Astrocyte of the spinal cord (primary cell): Measurements from ENCODE around the gene DDX41.
A peak's percentile ranks its signal among the peaks of the same experiment; 100 is the strongest.

Experiments used
- DNase-seq: peaks from one replicate; pipeline ENCODE4 v3.0.0; 2011; ENCODE audit warnings: low read depth, low spot score
- H3K4me3 ChIP-seq: 2 replicates; pipeline ENCODE4 v1.5.1; 2011; ENCODE audit warnings: low read depth, mild to moderate bottlenecking, low read length, moderate library complexity
- CTCF ChIP-seq: IDR thresholded peaks from 2 replicates; pipeline ENCODE4 v1.5.1; 2012; ENCODE audit warnings: low read depth, mild to moderate bottlenecking, low read length, inconsistent platforms
- in situ Hi-C: cut with HindIII; loops from 2 replicates; pipeline ENCODE4 v1.10.0; 2017; ENCODE audit warnings: low sequenced_read_pairs

Gene DDX41

GRCh38 chr5:177546258-177546741 lies 29.5 kb upstream of the DDX41 start:
- H3K4me3 ChIP-seq = no peak overlapping the region
- peak; percentile 7 for TF ChIP-seq CTCF
- in situ Hi-C loops = no loop called here
- DNase-seq = peak; percentile 94

DNA sequence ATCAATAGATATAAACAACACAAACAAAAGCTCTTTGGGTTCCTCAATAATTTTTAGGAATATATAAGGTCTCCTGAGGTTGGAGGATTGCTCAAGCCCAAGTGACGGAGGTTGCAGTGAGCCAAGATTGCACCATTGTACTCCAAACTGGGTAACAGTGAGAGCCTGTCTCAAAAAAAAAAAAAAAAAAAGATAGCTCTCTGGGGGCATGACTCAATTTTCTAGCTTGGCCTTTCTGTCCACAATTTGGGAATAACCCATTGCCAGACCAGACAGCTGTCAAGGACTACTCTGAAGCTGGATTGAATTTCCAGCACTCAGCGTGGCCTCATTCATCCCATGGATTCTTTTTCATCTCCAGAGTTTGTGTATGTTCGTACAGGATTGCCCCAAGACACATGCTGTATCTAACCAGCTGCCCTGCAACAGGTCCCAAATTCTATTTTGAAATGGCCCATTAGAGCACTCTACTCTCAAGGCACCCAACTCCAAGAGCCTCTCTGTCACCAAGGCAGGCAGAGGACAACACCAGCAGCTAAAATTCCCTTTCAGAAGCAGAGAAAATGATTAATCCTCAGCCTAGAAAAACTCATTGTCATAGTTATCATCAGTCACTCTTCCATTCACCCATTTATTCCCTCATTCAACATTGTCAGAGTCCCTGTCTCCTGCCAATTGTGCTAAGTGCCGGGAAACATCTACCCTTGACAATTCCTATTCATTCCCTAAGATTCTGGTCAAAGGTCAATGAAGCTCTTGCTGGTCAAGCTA lies 28.9 kb upstream of the DDX41 start:
- DNase-seq = no peak
- in situ Hi-C loops = no loop called here

GRCh38 chr5:177542816-177543465 lies 26.2 kb upstream of the DDX41 start:
- no peak overlapping the region for H3K4me3 ChIP-seq
- TF ChIP-seq CTCF = no peak
- DNase-seq = no peak
- in situ Hi-C loops = no loop called here

More for the DNA sequence above, 28.9 kb upstream of the DDX41 start:
- H3K4me3 ChIP-seq = no peak overlapping the region
- no peak for TF ChIP-seq CTCF

DNA sequence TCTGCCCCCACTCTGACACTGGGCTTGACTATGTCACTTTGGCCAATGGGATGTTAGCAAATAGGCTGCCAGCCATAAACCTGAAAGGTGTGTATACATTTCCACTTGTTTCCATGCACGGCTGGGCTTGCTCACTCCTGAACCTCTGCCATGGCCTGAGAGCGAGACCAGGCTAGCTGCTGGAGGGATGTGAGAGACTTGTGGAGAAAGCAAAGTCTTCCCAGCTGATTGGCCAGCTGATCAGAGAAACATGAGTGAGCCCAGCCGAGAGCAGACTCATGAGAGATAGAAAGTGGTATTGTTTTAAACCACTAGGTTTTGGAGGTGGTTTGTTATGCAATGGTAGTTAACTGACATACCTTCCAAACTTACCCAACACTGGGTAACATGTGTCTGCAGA lies 23.7 kb upstream of the DDX41 start:
- DNase-seq = no peak
- no peak for TF ChIP-seq CTCF
- in situ Hi-C loops = no loop called here
- no peak overlapping the region for H3K4me3 ChIP-seq

DNA sequence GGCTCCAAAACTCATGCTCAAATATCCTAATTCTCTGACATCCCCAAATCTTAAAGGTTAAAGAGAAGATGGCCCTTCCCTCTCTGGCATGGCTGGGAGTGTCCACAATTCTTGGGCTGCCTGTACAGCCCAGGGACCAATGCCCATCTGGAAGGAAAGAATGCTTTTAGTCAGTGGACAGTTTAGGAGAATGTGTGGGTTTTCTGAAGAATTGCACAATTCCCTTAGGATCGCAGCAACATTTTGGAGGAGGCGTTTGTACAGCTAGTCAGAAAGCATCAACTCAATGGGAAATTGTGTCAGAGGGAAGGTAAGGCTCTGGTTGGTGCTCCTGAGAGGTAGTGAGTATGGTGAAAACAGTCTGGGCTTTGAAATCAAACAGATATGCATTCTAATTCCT lies 22.6 kb upstream of the DDX41 start:
- in situ Hi-C loops = no loop called here
- DNase-seq = no peak
- no peak for TF ChIP-seq CTCF
- no peak overlapping the region for H3K4me3 ChIP-seq

GRCh38 chr5:177538876-177539275 lies 22.1 kb upstream of the DDX41 start:
- no peak overlapping the region for H3K4me3 ChIP-seq
- TF ChIP-seq CTCF = no peak
- in situ Hi-C loops = no loop called here
- no peak for DNase-seq
